ENCODE results near the gene ACTR5.
A peak's percentile ranks its signal among the peaks of the same experiment; 100 is the strongest.

ACTR5 gene

DNA sequence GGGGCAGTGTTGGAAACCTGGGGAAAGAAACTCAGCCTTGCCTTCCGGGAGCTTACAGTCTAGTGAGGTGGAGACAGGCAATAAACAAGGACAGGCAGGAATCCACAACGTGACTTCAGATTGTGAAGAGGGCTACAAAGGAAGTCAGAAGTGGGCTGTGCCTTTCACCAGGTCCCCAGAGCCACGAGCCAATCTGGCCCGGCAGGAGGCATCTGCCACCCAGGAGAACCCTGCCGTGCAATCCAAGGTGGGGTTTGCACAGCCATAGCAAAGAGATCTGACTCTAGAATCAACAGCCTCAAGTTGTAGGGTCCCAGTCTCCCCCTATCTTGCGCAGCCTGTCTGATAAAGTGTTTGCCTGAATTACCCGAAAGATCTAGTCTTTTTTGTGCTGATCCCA is 18.5 kb upstream of the ACTR5 start:
- no peak overlapping the region for H3K4me3 ChIP-seq (ENCODE audit: low read depth, low read length)
- TF ChIP-seq, protein P1, sequence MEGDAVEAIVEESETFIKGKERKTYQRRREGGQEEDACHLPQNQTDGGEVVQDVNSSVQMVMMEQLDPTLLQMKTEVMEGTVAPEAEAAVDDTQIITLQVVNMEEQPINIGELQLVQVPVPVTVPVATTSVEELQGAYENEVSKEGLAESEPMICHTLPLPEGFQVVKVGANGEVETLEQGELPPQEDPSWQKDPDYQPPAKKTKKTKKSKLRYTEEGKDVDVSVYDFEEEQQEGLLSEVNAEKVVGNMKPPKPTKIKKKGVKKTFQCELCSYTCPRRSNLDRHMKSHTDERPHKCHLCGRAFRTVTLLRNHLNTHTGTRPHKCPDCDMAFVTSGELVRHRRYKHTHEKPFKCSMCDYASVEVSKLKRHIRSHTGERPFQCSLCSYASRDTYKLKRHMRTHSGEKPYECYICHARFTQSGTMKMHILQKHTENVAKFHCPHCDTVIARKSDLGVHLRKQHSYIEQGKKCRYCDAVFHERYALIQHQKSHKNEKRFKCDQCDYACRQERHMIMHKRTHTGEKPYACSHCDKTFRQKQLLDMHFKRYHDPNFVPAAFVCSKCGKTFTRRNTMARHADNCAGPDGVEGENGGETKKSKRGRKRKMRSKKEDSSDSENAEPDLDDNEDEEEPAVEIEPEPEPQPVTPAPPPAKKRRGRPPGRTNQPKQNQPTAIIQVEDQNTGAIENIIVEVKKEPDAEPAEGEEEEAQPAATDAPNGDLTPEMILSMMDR (conservative IDR thresholded peaks at IDR 0.05; ENCODE audit: low read depth, low read length) = no peak

DNA sequence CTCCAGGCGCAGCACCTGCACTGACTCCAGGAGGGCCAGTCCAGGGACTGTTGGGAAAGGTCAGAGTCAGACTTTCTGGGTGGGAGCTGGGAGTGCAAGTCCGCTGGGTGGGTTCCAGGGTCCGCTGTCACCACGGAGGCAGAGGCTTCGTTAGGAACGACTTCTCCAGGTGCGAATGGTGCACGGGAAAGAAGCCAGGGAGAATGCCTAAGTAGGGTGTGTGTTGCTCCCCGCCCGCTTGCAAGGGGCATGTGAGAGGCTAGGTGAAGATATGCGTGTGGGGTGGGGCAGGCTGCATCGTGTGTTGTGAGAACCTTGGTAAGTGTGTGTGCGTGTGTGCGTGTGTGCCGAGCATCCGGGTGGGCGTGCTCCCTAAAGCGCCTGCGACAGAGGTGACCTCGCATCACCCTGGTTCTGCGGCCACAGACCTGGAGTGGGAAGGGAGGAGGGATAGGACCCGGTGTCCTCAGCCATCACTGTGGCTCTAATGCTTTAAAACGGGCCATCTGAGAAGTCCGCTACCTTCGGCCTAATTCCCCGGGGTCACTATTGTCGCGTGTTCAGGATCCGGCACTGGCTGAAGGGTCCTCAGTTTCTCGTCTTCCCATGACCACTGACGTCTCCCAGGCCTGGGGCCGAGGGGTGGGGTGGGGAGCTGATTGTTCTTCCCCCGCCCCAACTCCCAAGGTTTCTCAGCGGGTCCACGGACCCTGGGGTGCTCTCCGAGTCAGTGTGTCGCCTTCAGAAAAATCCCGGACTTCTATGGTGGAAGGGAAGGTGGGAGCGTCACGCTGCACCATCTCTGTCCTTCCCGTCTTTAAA is 17.9 kb upstream of the ACTR5 start:
- DNase-seq (ENCODE audit: low read depth) = no peak
- H3K4me3 ChIP-seq (ENCODE audit: low read depth, low read length) = no peak overlapping the region
- TF ChIP-seq, protein P1 (conservative IDR thresholded peaks at IDR 0.05; ENCODE audit: low read depth, low read length) = no peak

More for the DNA sequence above, 18.5 kb upstream of the ACTR5 start:
- no peak for DNase-seq (ENCODE audit: low read depth)

- TF ChIP-seq, protein P1 (conservative IDR thresholded peaks at IDR 0.05; ENCODE audit: low read depth, low read length) = peak; percentile 91
- H3K4me3 ChIP-seq (ENCODE audit: low read depth, low read length) = peak overlapping the region; percentile 11
- peak; percentile 56 for DNase-seq (ENCODE audit: low read depth)
Measured at GRCh38 chr20:38730989-38731737, 17.1 kb upstream of the ACTR5 start.

DNA sequence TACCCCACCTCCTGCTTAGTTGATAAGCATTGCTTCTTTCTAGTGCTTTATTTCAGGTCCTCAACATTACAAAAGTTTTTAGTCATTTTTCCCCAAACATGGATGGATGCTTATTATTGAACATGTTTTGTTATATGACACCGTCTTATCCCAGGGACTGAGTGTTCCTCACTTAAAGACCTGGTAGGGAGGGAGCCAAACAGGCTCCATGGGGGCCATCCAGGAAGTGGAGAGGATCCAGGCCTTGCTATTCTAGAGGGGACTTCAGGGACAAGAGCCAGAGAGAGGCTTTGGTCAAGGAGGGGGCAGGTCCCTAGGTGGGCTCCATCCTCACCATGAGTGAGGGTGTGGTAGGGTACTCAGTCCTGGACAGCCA is 16.5 kb upstream of the ACTR5 start:
- TF ChIP-seq, protein P1 (conservative IDR thresholded peaks at IDR 0.05; ENCODE audit: low read depth, low read length) = no peak
- H3K4me3 ChIP-seq (ENCODE audit: low read depth, low read length) = no peak overlapping the region
- DNase-seq (ENCODE audit: low read depth) = no peak

GRCh38 chr20:38732981-38733380 is 15.3 kb upstream of the ACTR5 start:
- DNase-seq (ENCODE audit: low read depth) = no peak
- H3K4me3 ChIP-seq (ENCODE audit: low read depth, low read length) = no peak overlapping the region

DNA sequence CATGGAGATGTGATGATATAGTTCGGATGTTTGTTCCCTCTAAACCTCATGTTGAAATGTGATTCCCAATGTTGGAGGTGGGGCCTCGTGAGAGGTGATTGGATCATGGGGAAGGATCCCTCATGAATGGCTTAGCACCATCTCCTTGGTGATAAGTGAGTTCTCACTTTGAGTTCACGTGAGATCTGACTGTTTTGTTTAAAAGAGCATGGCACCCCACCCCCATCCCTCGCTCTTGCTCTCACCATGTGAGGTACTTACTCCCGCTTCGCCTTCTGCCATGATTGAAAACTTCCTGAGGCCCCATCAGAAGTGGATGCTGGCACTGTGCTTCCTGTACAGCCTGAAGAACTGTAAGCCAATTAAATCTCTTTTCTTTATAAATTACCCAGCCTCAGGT is 13.1 kb upstream of the ACTR5 start:
- DNase-seq (ENCODE audit: low read depth) = no peak
- TF ChIP-seq, protein P1 (conservative IDR thresholded peaks at IDR 0.05; ENCODE audit: low read depth, low read length) = no peak

More at GRCh38 chr20:38732981-38733380, 15.3 kb upstream of the ACTR5 start:
- TF ChIP-seq, protein P1 (conservative IDR thresholded peaks at IDR 0.05; ENCODE audit: low read depth, low read length) = no peak

More for the DNA sequence above, 13.1 kb upstream of the ACTR5 start:
- H3K4me3 ChIP-seq (ENCODE audit: low read depth, low read length) = no peak overlapping the region

Measured in choroid plexus epithelial cell (primary cell).